ENCODE data around the gene CCDC6.
"Not testable (repeated sequence)": the region's sequence is repeated elsewhere in the genome, so short reads cannot be mapped to it uniquely, and the experiment has no call there.

The CCDC6 gene

DNA sequence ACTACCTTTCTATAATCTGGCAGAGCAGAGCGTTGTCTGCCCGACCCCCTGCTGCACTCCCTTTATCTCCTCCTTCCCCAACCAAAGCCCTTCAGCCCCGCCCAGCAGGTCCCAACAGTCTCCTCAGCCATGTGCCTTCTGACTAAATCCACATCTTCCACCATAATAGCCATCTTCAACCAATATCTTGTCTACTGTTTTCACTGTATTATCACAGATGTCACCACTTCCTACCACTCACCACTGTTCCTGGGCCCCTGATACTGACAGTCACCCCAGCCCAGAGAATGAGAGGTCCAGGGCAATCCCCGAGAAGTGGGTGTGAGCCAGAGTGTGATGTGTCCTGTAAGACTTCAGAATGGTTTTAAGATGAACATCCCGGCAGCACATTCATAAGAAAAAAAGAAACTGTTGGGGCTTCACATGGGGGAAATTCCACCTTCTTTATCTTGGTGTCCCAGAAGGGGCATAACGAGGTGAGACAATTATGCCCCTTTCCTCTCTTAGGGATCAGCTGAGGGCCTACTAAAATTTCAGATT lies 25.3 kb downstream of the CCDC6 start:
- no peak for DNase-seq (ENCODE audit: low spot score)

DNA sequence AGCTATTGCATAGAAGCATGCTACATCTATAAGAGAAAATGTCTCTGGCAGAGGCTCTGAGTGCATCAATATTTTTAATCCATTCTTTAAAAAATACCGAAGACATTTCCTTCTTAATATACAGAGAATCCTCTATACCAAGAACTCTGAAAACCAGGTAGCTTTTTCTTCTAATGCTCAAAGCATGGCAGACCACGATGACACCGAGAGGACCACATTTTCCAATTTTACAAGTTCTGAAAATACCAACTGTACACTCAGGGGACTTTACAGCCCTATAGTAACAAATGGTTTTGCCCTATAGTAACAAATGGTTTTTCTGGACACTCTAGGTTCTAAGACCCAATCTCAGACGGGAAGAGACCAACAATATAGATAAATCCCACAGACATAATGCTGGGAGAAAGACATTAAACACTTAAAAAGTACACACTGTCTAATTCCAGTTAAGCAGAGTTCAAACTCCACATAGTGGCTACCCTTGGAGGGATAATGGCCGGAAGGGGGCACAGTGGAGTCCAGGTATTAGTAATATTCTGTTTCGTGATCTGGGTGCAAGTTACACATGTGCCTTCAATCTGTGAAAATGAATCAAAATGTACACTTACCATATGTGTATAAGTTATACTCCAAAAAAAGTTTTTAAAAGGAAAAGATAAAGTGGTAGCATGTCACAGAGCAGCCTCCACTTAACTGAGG lies 26.2 kb downstream of the CCDC6 start:
- DNase-seq (ENCODE audit: low spot score) = no peak

DNA sequence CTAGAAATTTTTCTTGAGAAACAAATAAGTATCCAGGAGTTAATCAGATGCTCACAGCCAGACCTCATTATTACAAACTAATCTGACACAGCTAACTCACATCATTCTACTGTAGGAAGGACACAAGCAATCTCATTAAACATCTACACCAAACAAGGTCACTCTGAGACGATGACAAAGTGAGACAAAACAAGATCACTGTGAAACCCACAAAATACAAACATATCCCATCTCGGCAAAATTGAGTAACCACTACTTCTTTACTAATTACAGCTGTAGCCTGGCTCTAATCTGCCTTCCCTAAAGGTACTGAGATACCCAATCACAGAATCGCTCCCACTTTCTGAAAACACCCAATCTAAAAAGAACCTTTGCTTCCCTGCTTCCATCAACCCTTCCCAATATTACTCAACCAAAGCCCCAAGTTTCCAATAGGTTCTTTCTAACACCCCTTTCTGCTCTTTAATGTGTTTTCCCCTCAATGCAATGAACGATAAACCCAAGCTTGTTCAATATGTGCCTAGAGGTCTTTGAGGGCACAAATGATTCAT lies 26.9 kb downstream of the CCDC6 start:
- DNase-seq (ENCODE audit: low spot score) = no peak

DNA sequence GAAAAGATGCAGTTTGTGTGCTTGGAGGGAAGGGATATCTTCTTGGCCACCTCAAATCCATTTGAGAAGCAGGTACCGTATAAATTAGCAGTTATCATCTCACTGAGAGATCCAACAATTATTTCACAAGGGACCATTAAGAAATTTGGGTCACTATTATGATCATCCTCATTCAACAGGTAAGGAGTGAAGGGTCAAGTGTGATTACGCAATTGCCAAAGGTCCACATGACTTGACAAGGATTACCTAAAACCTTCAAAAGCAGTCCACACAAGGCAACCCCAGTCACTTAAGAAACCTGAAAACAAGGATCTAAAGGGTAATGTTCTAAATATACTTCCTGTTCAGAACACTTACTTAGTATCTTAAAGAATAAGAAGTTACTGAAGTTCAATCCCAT lies 27.4 kb downstream of the CCDC6 start:
- no peak for DNase-seq (ENCODE audit: low spot score)

DNA sequence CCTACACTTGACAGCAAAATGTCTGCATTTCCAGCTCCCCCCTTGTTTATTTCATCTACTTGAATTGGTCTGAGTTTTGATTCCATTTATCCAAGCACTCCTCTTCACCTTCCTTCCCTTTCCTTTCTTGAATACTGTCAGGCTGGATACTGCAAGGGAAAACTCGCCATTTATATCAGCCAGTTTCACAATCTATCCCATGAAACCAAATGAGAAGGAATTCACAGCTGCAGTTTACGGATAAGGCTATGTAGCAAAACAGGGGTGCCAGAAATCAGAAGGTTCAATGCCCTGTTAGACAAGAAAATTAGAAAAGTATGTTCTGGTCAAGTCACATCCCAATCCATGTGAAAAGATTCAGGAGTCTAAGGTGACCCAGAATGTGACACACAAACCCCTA lies 28.1 kb downstream of the CCDC6 start:
- no peak for DNase-seq (ENCODE audit: low spot score)

DNA sequence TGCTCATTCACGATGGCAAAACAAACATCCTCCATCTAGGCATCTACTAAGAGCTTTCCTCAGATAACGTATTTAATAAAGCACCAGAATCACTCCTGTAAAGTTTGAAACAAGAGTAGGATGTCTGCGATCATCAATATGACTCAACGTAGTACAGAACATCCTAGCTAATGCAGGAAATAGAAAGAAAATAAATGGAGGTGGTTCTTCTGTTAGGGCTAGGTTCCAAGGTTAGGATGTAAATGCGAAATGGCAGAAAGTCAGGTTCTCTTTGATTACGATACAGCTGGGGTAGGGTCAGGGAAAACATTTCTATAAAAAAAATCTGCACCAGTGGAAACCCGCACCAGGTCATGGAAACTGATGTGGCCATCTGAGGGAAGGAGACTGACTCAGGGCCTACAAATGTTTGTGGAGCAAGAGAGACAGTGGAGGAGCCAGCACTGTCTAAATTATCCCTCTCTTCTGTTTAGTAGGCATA lies 29.1 kb downstream of the CCDC6 start:
- no peak for DNase-seq (ENCODE audit: low spot score)

DNA sequence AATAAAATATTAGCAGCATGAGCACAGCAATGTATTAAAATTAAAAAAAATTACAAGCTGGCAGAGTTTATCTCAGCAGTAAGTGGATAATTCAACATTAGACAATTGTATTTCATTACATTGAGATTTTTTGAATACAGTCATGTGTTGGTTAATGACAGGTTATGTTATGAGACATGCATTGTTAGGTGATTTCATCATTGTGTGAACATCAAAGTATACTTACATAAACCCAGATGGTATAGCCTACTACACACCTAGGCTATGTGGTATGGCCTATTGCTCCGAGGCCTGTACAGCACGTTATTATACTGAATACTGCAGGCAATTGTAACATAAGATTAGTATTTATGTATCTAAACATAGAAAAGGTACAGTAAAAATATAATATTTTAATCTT lies 29.7 kb downstream of the CCDC6 start:
- no peak for DNase-seq (ENCODE audit: low spot score)

DNA sequence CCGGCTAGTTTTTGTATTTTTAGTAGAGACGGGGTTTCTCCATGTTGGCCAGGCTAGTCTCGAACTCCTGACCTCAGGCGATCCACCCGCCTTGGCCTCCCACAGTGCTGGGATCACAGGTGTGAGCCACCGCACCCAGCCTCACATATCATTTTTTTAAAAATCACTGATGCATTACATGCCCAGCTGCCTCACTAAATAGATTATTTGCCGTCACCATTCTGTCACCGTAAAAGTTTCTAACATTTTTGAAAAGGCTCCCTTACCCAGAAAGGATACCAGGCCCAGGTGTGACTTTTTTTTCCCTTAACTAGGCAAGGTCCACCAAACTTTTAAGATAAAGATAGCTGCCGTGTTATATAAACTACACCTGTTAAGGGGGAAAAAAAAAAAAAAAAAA lies 30.1 kb downstream of the CCDC6 start:
- DNase-seq (ENCODE audit: low spot score) = not testable (repeated sequence)

DNA sequence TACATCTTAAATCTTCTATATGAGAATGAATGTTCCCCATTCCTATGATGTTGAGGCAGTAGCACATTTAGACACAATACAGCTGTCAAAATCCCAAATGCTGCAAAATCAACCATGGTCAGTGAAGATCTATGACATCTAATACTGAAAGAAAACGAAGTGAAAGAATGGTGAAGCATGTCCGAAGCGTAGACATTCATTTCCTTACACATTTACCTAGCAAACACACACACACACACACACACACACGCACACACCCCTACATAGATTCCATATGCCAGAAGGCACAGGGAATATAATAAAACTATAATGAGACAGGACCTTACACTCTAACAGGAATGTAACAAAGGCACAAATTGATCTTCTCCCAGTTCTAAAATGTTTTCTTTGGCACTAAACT lies 32.5 kb downstream of the CCDC6 start:
- no peak for DNase-seq (ENCODE audit: low spot score)

DNA sequence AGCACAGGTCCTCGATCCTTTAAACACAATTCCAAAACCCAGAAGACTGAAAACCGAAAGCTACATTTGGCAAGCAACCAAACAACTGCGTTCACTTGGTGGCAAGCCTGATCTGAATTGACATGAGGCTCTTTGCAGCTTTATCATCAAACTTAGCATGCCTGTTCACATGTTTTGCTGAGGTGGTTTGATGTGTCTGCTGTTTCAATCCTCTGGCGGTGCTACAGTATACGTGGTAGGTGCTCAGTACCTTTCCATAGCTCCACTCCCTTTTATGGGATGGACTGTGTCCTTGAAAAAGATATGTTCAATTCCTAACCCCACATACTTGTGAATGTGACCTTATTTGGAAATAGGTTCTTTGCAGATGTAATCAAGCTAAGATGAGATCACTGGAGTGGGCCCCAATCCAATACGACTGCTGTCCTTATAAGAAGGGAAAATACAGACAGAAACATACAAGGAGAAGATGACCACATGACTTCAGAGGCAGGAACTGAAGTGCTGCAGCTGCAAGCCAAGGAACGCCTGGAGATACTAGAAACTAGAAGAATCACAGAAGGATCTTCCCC lies 33.4 kb downstream of the CCDC6 start:
- DNase-seq (ENCODE audit: low spot score) = no peak

DNA sequence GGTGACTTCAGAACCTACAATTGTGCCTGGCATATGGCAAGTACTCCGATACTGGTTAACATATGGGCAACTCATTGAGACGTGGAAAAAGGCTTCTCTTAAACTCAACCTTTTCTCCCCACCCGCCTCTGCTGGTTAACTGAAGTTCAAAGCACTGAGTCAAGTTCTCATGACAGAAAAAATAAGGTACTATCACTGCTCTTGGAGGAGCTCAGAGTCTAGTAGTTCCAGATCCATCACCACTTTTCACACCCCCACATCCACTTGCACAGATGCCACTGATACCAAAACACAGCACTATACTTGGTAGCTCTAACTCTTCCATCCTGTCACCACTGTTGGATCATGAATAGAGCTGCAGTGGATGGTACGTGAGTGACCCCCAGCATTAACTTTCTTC lies 36.2 kb downstream of the CCDC6 start:
- no peak for DNase-seq (ENCODE audit: low spot score)

DNA sequence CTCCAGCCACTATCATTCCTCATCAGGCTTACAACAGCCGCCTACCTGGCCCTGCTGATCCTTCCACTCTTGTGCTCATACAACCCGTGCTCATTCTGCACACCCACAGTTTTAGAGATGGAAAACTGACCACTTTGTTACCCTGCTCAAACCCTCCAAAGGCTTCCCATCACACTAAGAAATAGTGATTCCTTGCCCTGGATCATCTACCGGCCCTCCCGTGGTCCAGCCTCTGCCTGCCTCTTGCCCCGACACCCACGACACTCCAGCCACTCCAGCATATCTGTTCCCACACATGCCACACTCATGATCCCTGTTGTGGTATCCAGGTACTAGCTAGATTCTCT lies 36.8 kb downstream of the CCDC6 start:
- no peak for DNase-seq (ENCODE audit: low spot score)

DNA sequence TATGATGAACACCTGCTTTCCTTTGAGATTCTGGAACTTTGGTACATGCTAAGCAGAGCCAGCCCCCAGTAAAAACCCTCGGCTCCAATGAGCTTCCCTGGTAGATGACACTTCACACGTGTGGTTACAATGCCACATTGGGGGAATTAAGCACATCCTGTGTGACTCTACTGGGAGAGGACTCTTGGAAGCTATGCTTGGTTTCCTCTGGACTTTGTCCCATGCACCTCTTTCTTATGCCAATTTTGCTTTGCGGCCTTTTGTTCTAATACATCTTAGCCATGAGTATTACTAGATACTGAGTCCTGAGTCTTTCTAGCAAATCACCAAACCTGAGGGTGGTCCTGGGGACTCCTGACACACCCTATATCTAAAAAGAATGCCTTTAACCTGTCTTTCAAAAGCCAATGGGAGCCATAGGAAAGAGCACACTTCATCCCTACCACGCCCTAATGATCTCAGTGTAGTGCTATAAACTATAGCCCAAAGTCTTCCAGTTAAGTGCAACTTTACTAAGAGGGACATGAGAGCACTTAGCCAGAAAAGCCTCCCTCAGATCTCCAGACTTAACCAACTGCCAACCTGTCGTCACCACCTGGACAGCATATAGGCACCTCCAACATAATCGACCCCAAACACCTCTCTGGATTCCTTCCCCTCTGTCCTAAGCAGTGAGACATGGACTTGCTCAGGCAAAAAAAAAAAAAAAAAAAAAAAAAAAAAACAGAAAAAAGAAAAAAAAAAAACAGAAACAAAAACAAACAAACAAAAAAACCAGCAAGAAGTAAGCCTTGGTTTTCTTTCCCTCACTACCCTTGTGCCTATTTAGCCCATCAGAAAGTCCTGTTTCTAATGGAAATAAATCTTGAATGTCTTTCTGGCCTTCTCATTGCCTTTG lies 37.4 kb downstream of the CCDC6 start:
- no peak for DNase-seq (ENCODE audit: low spot score)

DNA sequence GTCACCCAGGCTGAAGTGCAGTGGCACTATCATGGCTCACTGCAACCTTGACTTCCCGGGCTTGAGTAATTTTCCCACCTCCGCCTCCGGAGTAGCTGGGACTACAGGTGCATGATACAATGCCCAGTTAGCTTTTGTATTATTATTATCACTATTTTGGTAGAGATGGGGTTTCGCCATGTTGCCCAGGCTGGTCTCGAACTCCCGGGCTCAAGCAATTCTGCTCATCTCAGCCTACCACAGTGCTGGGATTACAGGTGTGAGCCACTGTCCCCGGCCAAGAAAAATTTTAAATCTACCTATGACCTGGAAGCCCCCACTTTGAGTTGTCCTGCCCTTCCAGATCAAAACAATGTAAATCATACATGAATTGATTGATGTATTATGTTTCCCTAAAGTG lies 38.8 kb downstream of the CCDC6 start:
- no peak for DNase-seq (ENCODE audit: low spot score)

DNA sequence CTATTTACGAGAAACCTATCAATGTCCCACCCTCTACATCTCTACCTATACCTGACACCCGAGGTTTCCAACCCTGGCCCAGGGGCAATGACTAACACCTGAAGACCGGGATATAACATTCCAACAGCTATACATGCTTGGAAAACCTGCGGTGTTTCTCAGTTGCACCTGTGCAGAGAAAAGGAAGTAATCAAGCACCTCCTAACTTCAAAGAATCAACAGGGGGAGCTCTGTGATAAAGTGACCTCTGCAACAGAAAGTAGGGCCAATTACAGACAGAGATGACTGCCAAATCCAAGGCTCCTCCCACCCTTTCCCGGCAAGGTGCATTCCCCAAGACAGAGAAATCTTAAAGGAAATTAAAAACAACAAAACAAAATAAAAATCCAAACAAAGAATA lies 41.3 kb downstream of the CCDC6 start:
- no peak for DNase-seq (ENCODE audit: low spot score)

DNA sequence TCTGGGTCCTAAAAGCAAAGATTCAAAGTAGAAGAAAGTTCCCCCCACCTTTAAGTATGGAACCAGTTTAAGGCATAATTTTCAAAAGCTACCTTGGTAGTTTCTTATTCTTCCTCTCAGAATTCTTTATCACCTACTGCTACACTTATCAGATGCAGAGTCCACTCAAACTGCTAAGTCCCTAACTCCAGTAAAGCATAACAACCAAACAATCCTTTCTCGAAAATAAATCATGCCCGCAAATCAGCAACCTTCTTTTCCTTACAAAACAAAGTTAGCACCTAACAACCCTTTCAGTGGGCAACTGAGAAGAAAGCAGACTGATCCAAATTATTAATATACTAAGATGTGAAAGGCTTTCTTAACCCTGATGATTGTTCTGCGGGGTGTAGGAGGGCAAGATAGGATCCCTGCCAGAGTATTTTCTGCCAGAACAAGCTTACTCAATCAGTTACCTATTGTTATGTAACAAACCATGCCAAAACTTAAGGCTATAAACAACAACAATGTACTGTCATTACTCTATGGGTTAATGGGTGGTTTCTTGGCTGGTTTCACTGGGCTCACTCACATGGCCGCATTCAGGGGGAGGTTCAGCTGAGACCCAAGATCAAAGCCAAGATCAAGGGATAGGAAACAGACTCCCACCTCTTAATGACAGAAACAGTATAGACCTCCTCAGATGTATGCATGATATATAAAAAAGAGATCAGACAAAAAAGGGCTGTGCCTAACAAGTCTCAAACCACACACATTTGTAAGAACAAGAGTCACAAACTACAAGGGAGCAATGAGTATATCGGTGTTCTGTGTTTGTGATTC lies 42.0 kb downstream of the CCDC6 start:
- DNase-seq (ENCODE audit: low spot score) = no peak

DNA sequence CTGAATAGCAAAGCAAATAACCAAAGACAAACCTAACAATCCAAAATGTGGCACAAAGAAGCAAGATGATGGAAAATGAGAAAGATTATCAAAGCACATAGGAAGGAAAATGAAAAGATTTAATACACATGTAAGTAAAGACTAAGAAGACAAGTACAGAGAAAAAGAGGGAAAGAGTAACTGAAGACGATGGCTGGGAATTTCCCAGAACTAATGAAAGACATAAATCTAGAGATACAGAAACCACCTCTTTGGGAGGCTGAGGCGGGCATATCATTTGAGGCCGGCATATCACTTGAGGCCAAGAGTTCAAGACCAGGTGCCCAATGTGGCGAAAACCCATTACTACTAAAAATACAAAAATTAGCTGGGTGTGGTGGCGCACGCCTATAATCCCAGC lies 46.8 kb downstream of the CCDC6 start:
- DNase-seq (ENCODE audit: low spot score) = no peak

DNA sequence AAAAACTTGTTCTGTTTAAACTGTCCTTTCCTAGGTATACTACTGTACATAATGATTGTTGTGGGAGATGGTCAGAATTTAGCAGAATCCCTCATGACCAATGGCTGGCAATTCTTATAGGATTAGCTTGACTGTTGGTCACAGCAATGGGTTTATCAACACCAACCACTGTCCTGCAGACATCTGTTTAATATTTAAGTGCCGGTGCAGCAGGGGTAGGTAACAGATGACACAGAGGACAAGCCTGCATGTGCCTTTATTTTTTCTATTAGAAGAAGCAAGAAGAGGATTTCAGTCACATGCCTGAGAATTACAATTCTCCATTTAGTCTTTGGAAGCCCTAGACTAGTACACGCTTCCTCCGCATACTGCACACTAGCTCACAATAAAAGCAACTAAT lies 48.4 kb downstream of the CCDC6 start:
- no peak for DNase-seq (ENCODE audit: low spot score)

DNA sequence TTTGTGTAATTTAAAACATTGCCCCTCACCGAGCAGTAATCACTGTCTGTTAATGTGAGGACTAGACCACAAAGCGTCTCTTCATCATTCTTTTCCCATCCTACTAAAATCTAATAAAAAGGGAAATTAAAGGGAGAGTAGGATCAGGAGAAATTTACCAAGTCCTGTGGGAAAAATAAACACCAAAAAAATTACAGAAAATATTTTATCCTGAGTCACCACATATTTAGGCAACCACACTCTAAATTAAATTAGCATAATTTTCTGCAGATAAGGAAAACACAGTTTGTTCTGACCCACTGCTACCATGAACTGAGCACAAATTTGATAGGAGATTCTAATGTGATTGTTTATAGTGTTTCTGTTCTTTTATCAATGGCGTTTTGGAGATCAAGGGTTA lies 49.3 kb downstream of the CCDC6 start:
- DNase-seq (ENCODE audit: low spot score) = no peak

DNA sequence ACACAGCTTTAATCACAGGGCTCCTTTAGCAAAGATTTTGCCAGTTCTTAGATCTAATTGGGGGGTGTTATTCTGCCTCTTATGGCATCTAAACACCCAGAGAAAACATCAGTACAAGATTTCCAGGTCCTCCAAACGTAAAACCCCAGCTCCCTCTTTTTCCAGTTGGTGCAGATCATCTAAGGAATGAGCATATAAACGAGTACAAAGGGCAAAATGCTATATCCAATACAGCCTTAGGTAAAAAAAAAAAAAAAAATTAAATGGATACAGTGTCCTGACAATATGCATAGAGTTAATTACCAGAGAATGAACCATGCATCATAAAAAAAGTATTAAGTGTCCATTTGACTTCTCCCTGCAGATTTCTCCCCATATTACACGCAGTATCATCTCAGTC lies 50.3 kb downstream of the CCDC6 start:
- DNase-seq (ENCODE audit: low spot score) = no peak

DNA sequence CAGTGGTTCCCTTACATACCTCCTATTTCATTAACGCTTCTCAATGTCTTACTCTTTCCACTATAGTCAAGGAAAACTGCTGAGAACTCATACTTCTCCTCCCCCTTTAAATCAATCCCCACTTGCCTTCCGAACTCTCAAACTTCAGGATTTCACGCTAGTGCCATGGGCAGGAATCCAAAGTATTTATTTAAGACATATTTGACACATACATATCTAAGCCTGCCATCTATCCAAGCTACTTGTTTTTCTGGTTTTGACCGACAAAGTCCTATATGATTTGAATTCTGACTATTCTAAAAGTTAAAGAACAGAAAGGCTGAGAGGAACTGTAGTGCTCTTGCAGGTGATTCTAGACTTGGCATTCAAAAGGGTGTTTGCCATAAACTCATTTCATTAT lies 51.8 kb downstream of the CCDC6 start:
- no peak for DNase-seq (ENCODE audit: low spot score)

DNA sequence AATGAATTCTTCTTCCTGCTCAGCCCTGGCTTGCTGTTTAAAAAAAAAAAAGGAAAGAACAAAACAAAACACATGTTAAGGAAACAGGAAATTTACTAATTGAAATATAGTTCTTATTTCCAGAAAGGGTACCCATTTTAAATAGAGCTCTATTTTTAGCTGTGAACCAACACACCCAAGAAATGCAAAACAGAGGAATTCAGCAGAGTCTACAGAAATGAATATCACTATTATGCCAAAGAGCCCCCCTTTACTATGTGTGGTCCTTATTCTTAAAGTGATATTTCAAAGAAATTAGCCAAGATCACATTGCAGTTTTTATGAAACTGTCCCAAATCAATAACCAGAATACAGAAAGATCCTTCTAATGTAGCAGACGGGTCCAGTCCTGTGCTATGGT lies 53.7 kb downstream of the CCDC6 start:
- DNase-seq (ENCODE audit: low spot score) = no peak
